AG09309 (cell line): ENCODE measurements around the gene RASSF7.

Experiments used
- DNase-seq: peaks from one replicate; pipeline ENCODE4 v3.0.0-alpha.2; 2010; ENCODE audit warnings: low read depth
- H3K4me3 ChIP-seq: 2 replicates; pipeline ENCODE4 v1.5.1; 2011; ENCODE audit warnings: mild to moderate bottlenecking, low read depth, low read length, moderate library complexity; ENCODE audit not compliant: control insufficient read depth
- TF ChIP-seq, protein P1 (sequence below): IDR thresholded peaks from 2 replicates; pipeline ENCODE4 v1.5.1; 2011; ENCODE audit warnings: mild to moderate bottlenecking, low read depth, low read length, inconsistent platforms; ENCODE audit not compliant: insufficient read depth, control insufficient read depth; ENCODE audit errors: missing control alignments

Gene RASSF7

DNA sequence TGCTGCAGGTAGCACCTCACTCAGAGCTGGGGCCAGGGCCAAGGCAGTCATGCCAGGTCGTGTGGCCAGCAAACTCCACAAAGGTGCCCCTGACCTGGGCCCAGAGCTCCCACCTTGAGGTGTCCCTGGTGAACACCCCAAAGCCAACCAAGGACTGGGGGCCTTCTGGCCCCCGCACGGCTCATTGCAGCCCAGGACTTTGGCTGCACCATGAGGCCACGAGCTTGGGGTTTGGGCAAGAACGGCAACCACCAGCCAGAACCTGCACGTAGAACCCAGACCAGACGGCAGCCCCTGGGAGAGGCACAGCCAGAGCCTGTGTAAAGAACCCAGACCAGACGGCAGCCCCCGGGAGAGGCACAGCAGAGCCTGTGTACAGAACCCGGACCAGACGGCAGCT, 15.6 kb upstream of the RASSF7 start:
- no peak for DNase-seq
- TF ChIP-seq, protein P1, sequence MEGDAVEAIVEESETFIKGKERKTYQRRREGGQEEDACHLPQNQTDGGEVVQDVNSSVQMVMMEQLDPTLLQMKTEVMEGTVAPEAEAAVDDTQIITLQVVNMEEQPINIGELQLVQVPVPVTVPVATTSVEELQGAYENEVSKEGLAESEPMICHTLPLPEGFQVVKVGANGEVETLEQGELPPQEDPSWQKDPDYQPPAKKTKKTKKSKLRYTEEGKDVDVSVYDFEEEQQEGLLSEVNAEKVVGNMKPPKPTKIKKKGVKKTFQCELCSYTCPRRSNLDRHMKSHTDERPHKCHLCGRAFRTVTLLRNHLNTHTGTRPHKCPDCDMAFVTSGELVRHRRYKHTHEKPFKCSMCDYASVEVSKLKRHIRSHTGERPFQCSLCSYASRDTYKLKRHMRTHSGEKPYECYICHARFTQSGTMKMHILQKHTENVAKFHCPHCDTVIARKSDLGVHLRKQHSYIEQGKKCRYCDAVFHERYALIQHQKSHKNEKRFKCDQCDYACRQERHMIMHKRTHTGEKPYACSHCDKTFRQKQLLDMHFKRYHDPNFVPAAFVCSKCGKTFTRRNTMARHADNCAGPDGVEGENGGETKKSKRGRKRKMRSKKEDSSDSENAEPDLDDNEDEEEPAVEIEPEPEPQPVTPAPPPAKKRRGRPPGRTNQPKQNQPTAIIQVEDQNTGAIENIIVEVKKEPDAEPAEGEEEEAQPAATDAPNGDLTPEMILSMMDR, result no peak
- H3K4me3 ChIP-seq, result no peak overlapping the region

DNA sequence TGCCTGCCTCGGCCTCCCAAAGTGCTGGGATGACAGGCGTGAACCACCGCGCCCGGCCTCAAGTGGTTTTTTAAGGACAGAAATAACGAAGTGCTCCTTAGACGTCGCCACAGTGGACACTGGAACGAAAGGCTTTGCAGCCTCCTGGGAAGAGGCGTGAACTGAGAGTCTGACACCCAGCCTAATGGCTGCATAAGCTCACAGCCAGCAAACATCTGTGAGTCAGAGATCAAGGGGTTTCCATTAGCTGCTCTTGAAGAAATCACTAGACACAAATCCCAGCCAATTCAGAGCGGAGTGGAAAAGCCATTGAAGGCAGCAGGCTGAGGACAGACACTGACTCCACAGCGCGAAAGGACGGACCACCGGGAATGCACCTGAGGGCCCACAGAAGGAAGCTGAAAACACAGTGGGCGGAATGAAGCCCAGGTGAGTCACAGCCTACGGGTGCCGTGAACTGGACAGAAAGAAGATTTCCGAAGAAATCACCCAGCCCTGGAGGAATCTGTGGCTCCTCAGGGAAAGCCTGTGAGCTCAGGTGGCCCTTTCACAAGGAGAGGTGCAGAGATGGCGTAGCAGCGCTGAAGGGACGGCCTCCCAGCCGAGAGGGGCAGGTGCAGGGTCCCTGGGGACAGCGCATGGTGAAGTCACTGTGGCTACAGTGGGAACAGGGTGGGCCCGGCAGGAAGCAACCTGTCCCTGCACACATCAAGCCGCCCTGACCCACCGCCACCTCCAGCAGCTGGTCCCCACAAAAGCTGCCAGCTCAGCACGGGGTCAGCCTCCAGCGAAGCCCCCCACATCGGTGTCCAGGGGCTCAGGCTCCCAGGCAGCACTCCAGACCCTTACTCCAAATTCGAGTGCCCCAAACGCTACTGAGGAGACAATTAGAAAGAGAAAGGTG, 11.8 kb upstream of the RASSF7 start:
- TF ChIP-seq, protein P1, result no peak
- H3K4me3 ChIP-seq, result no peak overlapping the region
- DNase-seq, result no peak

DNA sequence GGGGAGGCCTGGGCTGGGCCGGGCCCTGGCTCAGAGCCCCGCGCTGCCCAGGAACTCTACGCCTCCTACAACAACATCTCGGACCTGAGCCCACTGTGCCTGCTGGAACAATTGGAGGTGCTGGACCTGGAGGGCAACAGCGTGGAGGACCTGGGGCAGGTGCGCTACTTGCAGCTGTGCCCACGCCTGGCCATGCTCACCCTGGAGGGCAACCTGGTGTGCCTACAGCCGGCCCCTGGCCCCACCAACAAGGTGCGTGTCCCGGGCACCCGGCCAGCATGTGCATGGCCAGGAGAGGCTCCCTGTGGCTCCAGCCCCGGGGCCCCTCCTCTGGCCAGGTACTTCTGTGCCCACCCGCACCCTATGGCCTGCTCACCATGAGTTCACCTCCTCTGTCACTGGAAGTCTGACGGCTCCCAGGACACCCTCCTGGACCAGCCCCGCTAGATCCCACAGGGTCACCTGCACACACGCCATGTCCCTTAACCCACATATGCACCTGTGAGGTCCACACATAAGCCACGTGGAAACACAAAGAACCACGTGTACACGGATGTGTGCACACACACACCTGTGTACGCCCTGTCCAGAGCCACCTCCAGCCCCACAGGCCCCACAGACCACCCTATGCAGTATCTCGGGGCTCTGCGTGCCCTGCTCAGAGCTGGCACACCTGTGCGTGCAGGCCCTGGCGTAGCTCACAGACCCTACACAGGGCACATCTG, 10.6 kb upstream of the RASSF7 start:
- H3K4me3 ChIP-seq, result no peak overlapping the region
- TF ChIP-seq, protein P1, result no peak

DNA sequence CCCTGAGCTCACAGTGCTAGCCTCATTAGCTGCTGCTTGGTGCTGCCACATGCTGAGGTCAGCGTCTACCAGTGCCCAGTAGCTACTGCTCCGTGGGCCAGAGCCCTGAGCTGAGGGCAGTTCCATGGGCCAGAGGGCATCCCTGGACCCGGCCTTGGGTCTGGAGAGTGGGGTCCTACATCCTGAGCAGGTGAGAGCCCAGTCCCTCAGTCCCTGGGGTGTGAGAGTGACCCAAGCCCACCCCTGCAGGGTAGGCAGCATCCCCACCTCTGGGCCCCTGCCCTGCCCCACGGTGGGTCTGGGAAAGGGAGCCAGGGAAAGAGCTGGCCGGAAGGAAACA, 10.1 kb upstream of the RASSF7 start:
- no peak for DNase-seq
- H3K4me3 ChIP-seq, result no peak overlapping the region
- TF ChIP-seq, protein P1, result no peak

More for the DNA sequence above, 10.6 kb upstream of the RASSF7 start:
- DNase-seq, result no peak

DNA sequence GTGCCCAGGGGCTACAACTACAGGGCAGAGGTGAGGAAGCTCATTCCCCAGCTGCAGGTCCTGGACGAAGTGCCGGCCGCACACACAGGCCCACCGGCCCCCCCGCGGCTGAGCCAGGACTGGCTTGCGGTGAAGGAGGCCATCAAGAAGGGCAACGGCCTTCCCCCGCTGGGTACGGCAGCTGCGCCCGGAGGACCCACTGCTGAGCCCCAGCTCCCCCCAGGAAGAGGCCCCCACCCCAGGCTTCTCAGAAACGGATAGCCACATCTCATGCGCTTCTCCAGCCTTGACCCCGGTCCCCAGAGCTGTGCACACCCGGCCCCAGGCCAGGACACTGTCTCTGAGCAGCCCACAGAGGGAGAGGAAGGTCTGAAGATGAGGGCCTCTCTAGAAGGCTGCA, 9.6 kb upstream of the RASSF7 start:
- TF ChIP-seq, protein P1, result no peak
- no peak overlapping the region for H3K4me3 ChIP-seq
- DNase-seq, result no peak

DNA sequence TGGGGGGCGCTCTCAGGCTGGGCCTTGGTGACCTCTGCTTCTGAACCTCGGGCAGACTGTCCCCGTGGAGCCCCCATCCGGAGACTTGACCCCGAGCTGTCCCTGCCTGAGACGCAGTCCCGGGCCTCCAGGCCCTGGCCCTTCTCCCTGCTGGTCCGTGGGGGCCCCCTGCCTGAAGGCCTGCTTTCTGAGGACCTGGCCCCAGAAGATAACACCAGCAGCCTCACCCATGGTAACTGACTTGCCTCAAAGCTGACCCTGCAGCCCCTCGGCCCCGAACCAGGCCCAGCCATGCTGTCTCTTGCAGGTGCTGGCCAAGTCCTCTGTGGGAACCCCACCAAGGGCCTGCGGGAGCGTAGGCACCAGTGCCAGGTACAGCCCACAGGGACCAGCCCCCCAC, 9.2 kb upstream of the RASSF7 start:
- no peak for DNase-seq
- TF ChIP-seq, protein P1, result no peak
- H3K4me3 ChIP-seq, result no peak overlapping the region
